Measurements from ENCODE around the gene CHCHD3. TPM values are rescaled to one million over a fixed set of nuclear protein-coding genes. Genes with fewer than 3 reads are reported as not detected.

The CHCHD3 gene
- total RNA-seq, 1 donor from 2014 or later, result 76.8 TPM

GRCh38 chr7:133003052-133003910 is 78.6 kb downstream of the CHCHD3 start:
- Mint-ChIP-seq H3K36me3 (ENCODE audit: low read depth) (peaks cover 14% of the 10 kb centered on the region), H3K4me1 (ENCODE audit: low read depth) (no peaks in the 10 kb centered on the region), H3K27me3 (ENCODE audit: insufficient read depth) (no peaks in the 10 kb centered on the region), H3K27ac (no peak overlapping the region), H3K9me3 (peaks cover 3% of the 10 kb centered on the region), H3K4me3 (no peak overlapping the region)
- intact Hi-C loops (cut with micrococcal nuclease), result no loop called here
- DNase-seq (ENCODE audit: low spot score), result no peak

GRCh38 chr7:133001727-133002126 is 80.2 kb downstream of the CHCHD3 start:
- H3K36me3 Mint-ChIP-seq (ENCODE audit: low read depth), result peaks cover 3% of the 10 kb centered on the region
- no peak overlapping the region for H3K4me3 Mint-ChIP-seq
- DNase-seq (ENCODE audit: low spot score), result no peak
- no peaks in the 10 kb centered on the region for H3K27me3 Mint-ChIP-seq (ENCODE audit: insufficient read depth)
- no peak overlapping the region for H3K27ac Mint-ChIP-seq
- intact Hi-C loops (cut with micrococcal nuclease), result no loop called here
- H3K9me3 Mint-ChIP-seq, result no peaks in the 10 kb centered on the region
- no peaks in the 10 kb centered on the region for H3K4me1 Mint-ChIP-seq (ENCODE audit: low read depth)

GRCh38 chr7:132999845-133000244 is 82.0 kb downstream of the CHCHD3 start:
- no peak for DNase-seq (ENCODE audit: low spot score)
- Mint-ChIP-seq H3K4me3 (no peak overlapping the region), H3K9me3 (no peaks in the 10 kb centered on the region), H3K27me3 (ENCODE audit: insufficient read depth) (no peaks in the 10 kb centered on the region), H3K27ac (no peak overlapping the region), H3K4me1 (ENCODE audit: low read depth) (no peaks in the 10 kb centered on the region), H3K36me3 (ENCODE audit: low read depth) (peaks cover 2% of the 10 kb centered on the region)
- intact Hi-C loops (cut with micrococcal nuclease), result no loop called here

GRCh38 chr7:132998763-132999162 is 83.1 kb downstream of the CHCHD3 start:
- H3K9me3 Mint-ChIP-seq, result no peaks in the 10 kb centered on the region
- intact Hi-C loops (cut with micrococcal nuclease), result no loop called here
- no peak for DNase-seq (ENCODE audit: low spot score)
- no peak overlapping the region for H3K4me3 Mint-ChIP-seq
- no peak overlapping the region for H3K27ac Mint-ChIP-seq
- no peaks in the 10 kb centered on the region for H3K27me3 Mint-ChIP-seq (ENCODE audit: insufficient read depth)
- H3K36me3 Mint-ChIP-seq (ENCODE audit: low read depth), result no peaks in the 10 kb centered on the region
- no peaks in the 10 kb centered on the region for H3K4me1 Mint-ChIP-seq (ENCODE audit: low read depth)

GRCh38 chr7:132997505-132997904 is 84.4 kb downstream of the CHCHD3 start:
- intact Hi-C loops (cut with micrococcal nuclease), result no loop called here
- H3K9me3 Mint-ChIP-seq, result no peaks in the 10 kb centered on the region
- no peak for DNase-seq (ENCODE audit: low spot score)
- no peak overlapping the region for H3K27ac Mint-ChIP-seq
- no peak overlapping the region for H3K4me3 Mint-ChIP-seq
- H3K4me1 Mint-ChIP-seq (ENCODE audit: low read depth), result no peaks in the 10 kb centered on the region
- H3K36me3 Mint-ChIP-seq (ENCODE audit: low read depth), result no peaks in the 10 kb centered on the region
- H3K27me3 Mint-ChIP-seq (ENCODE audit: insufficient read depth), result no peaks in the 10 kb centered on the region

GRCh38 chr7:132996581-132997242 is 85.2 kb downstream of the CHCHD3 start:
- intact Hi-C loops (cut with micrococcal nuclease), result no loop called here
- DNase-seq (ENCODE audit: low spot score), result no peak
- Mint-ChIP-seq H3K4me1 (ENCODE audit: low read depth) (no peaks in the 10 kb centered on the region), H3K36me3 (ENCODE audit: low read depth) (no peaks in the 10 kb centered on the region), H3K9me3 (no peaks in the 10 kb centered on the region), H3K4me3 (no peak overlapping the region), H3K27ac (no peak overlapping the region), H3K27me3 (ENCODE audit: insufficient read depth) (no peaks in the 10 kb centered on the region)

- intact Hi-C loops (cut with micrococcal nuclease), result no loop called here
- Mint-ChIP-seq H3K4me1 (ENCODE audit: low read depth) (no peaks in the 10 kb centered on the region), H3K27ac (no peak overlapping the region)
Measured at GRCh38 chr7:132993377-132994013, 88.4 kb downstream of the CHCHD3 start.

GRCh38 chr7:132991615-132992587 is 90.0 kb downstream of the CHCHD3 start:
- no peak overlapping the region for H3K4me3 Mint-ChIP-seq
- no peaks in the 10 kb centered on the region for H3K36me3 Mint-ChIP-seq (ENCODE audit: low read depth)
- H3K9me3 Mint-ChIP-seq, result no peaks in the 10 kb centered on the region
- intact Hi-C loops (cut with micrococcal nuclease), result no loop called here
- no peaks in the 10 kb centered on the region for H3K4me1 Mint-ChIP-seq (ENCODE audit: low read depth)
- no peaks in the 10 kb centered on the region for H3K27me3 Mint-ChIP-seq (ENCODE audit: insufficient read depth)
- H3K27ac Mint-ChIP-seq, result no peak overlapping the region
- DNase-seq (ENCODE audit: low spot score), result no peak

More at GRCh38 chr7:132993377-132994013, 88.4 kb downstream of the CHCHD3 start:
- Mint-ChIP-seq H3K4me3 (no peak overlapping the region), H3K9me3 (no peaks in the 10 kb centered on the region), H3K27me3 (ENCODE audit: insufficient read depth) (no peaks in the 10 kb centered on the region), H3K36me3 (ENCODE audit: low read depth) (no peaks in the 10 kb centered on the region)
- DNase-seq (ENCODE audit: low spot score), result no peak

- H3K9me3 Mint-ChIP-seq, result no peaks in the 10 kb centered on the region
- no peaks in the 10 kb centered on the region for H3K36me3 Mint-ChIP-seq (ENCODE audit: low read depth)
- intact Hi-C loops (cut with micrococcal nuclease), result no loop called here
- H3K27ac Mint-ChIP-seq, result no peak overlapping the region
- H3K4me3 Mint-ChIP-seq, result no peak overlapping the region
- no peaks in the 10 kb centered on the region for H3K4me1 Mint-ChIP-seq (ENCODE audit: low read depth)
- DNase-seq (ENCODE audit: low spot score), result no peak
- no peaks in the 10 kb centered on the region for H3K27me3 Mint-ChIP-seq (ENCODE audit: insufficient read depth)
Measured at GRCh38 chr7:132988117-132988516, 93.8 kb downstream of the CHCHD3 start.

- H3K4me3 Mint-ChIP-seq, result no peak overlapping the region
- DNase-seq (ENCODE audit: low spot score), result no peak
- no peaks in the 10 kb centered on the region for H3K36me3 Mint-ChIP-seq (ENCODE audit: low read depth)
- no peaks in the 10 kb centered on the region for H3K9me3 Mint-ChIP-seq
- no peak overlapping the region for H3K27ac Mint-ChIP-seq
- no peaks in the 10 kb centered on the region for H3K4me1 Mint-ChIP-seq (ENCODE audit: low read depth)
- H3K27me3 Mint-ChIP-seq (ENCODE audit: insufficient read depth), result no peaks in the 10 kb centered on the region
- intact Hi-C loops (cut with micrococcal nuclease), result no loop called here
Measured at GRCh38 chr7:132980402-132980801, 101.5 kb downstream of the CHCHD3 start.

GRCh38 chr7:132979524-132979923 is 102.4 kb downstream of the CHCHD3 start:
- no peak for DNase-seq (ENCODE audit: low spot score)
- intact Hi-C loops (cut with micrococcal nuclease), result no loop called here
- Mint-ChIP-seq H3K4me1 (ENCODE audit: low read depth) (no peaks in the 10 kb centered on the region), H3K9me3 (no peaks in the 10 kb centered on the region), H3K36me3 (ENCODE audit: low read depth) (no peaks in the 10 kb centered on the region), H3K27me3 (ENCODE audit: insufficient read depth) (no peaks in the 10 kb centered on the region), H3K27ac (no peak overlapping the region), H3K4me3 (no peak overlapping the region)

- intact Hi-C loops (cut with micrococcal nuclease), result no loop called here
- Mint-ChIP-seq H3K4me1 (ENCODE audit: low read depth) (no peaks in the 10 kb centered on the region), H3K27me3 (ENCODE audit: insufficient read depth) (no peaks in the 10 kb centered on the region), H3K4me3 (no peak overlapping the region), H3K36me3 (ENCODE audit: low read depth) (peaks cover 9% of the 10 kb centered on the region), H3K9me3 (no peaks in the 10 kb centered on the region), H3K27ac (no peak overlapping the region)
- no peak for DNase-seq (ENCODE audit: low spot score)
Measured at GRCh38 chr7:132977234-132977633, 104.7 kb downstream of the CHCHD3 start.

All from activated T-helper 1 cell treated with anti-CD3 and anti-CD28 coated beads, Interleukin-12 subunit alpha, Interleukin-12 subunit beta, Interleukin-2, Interleukin-4 antibody, amounts not matched to agents 30 ng/mL and 10 ng/mL and 1 ng/mL, durations not matched to agents 14 hours and 24 hours and 36 hours (primary cell).